Activated CD4-positive, alpha-beta T cell treated with anti-CD3 and anti-CD28 coated beads, Interleukin-2, amount 10 ng/mL, durations not matched to agents 24 days and 14 days (primary cell): Measurements from ENCODE around the gene GOLGA8H. TPM values are rescaled to one million over a fixed set of nuclear protein-coding genes. Genes with fewer than 3 reads are reported as not detected.
"Not testable (repeated sequence)": the region's sequence is repeated elsewhere in the genome, so short reads cannot be mapped to it uniquely, and the experiment has no call there.

ENCODE experiments used
- DNase-seq: peaks from one replicate; pipeline ENCODE4 v3.0.0; 2022
- H3K27ac Mint-ChIP-seq: one replicate; pipeline ENCODE4 v1.8.0; 2022; ENCODE audit warnings: mild to moderate bottlenecking, mixed read lengths
- H3K27me3 Mint-ChIP-seq: one replicate; pipeline ENCODE4 v1.8.0; 2022; ENCODE audit warnings: mixed read lengths
- H3K36me3 Mint-ChIP-seq: one replicate; pipeline ENCODE4 v1.8.0; 2022; ENCODE audit warnings: low read depth, mild to moderate bottlenecking, mixed read lengths
- H3K4me1 Mint-ChIP-seq: one replicate; pipeline ENCODE4 v1.8.0; 2021; ENCODE audit warnings: mixed read lengths
- H3K4me3 Mint-ChIP-seq: one replicate; pipeline ENCODE4 v1.8.0; 2022; ENCODE audit warnings: mild to moderate bottlenecking, moderate library complexity, mixed read lengths
- H3K9me3 Mint-ChIP-seq: one replicate; pipeline ENCODE4 v1.8.0; 2021; ENCODE audit warnings: mixed read lengths
- intact Hi-C: fragments of 100-400 bp; cut with micrococcal nuclease; formaldehyde crosslinking; loops from one replicate; pipeline ENCODE4 v1.15.1; 2023
- total RNA-seq: library from RNA; stranded (reverse); gene quantifications from 2 replicates; pipeline ENCODE4 v1.2.3, GENCODE V29; 2022

The GOLGA8H gene
- 0.12 TPM in 1 of 2 replicates, not detected in the other for total RNA-seq

DNA sequence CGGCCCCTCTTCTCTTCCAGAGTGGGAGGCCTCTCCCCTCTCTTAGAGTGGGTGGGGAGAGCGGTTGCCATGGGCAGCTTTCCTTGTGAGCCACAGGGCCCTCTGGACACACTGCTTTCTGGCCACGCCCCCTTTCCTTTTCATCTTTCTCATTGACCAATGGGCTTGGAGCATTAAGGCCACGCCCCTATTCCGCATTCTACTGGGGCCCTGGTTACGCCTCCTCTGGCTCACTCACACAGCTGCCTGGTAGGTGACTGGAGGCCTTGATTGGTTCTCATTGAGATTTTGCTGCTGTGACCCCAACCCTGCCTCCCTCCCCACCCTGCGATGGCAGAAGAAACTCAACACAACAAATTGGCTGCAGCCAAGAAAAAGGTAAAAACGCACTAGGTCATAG, at the start of gene GOLGA8H:
Gene GOLGA8H (plus strand): TSS at position 233 of the 400 bp plus-strand sequence. CDS start 98 bp downstream, at position 331.
- H3K4me3 Mint-ChIP-seq, H3K4me1 Mint-ChIP-seq, H3K27ac Mint-ChIP-seq, intact Hi-C loops, DNase-seq, H3K27me3 Mint-ChIP-seq, H3K9me3 Mint-ChIP-seq, H3K36me3 Mint-ChIP-seq: not testable (repeated sequence)

- H3K4me1 Mint-ChIP-seq, H3K27ac Mint-ChIP-seq, intact Hi-C loops, H3K4me3 Mint-ChIP-seq, H3K27me3 Mint-ChIP-seq, H3K36me3 Mint-ChIP-seq, H3K9me3 Mint-ChIP-seq: not testable (repeated sequence)
- DNase-seq, result peak; percentile 59
Measured at GRCh38 chr15:30566949-30567348, 36.9 kb upstream of the GOLGA8H start.

DNA sequence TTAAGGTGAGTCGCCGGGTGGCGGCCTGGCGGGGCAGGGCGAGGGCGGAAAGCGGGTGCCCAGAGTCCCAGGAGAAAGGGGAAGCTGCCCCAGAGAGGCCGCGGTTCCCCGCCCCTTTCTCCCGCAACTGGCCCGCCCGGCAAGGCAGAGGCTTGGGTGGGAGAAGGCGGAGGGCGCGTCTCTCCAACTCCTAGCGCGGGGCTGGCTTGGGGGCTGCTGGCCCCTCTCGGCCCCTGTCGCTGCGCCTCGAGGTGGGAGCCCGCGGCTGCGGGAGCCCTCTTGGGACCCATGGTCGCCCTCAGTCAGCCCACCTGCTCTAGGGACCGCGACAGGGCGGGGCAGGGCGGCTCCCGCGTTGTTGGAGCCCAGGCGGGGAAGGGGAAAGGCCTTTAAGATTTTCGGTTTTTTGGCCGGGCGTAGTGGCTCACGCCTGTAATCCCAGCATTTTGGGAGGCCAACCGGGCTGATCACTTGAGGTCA, 30.8 kb upstream of the GOLGA8H start:
- H3K4me3 Mint-ChIP-seq, H3K4me1 Mint-ChIP-seq, H3K36me3 Mint-ChIP-seq, H3K27ac Mint-ChIP-seq, intact Hi-C loops, H3K9me3 Mint-ChIP-seq, H3K27me3 Mint-ChIP-seq, DNase-seq: not testable (repeated sequence)

GRCh38 chr15:30579394-30579970, 24.3 kb upstream of the GOLGA8H start:
- not testable (repeated sequence) for H3K4me1 Mint-ChIP-seq

DNA sequence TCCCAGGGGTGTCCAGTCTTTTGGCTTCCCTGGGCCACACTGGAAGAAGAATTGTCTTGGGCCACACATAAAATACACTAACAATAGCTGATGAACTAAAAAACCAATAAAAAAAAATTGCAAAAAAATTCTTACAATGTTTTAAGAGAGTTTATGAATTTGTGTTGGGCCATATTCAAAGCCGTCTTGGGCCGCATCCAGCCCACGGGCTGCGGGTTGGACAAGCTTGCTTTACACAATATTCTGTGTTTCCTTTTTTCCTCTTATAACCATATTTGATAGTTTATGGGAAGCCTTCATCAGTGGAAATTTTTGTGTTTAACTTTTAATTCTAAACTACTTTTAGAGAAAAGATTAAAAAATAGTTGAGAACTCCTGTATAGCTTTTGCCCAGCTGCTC, 23.1 kb upstream of the GOLGA8H start:
- H3K27ac Mint-ChIP-seq, H3K4me1 Mint-ChIP-seq, DNase-seq, H3K36me3 Mint-ChIP-seq, intact Hi-C loops, H3K9me3 Mint-ChIP-seq, H3K27me3 Mint-ChIP-seq, H3K4me3 Mint-ChIP-seq: not testable (repeated sequence)

More at GRCh38 chr15:30579394-30579970, 24.3 kb upstream of the GOLGA8H start:
- H3K4me3 Mint-ChIP-seq, DNase-seq, intact Hi-C loops, H3K27me3 Mint-ChIP-seq, H3K27ac Mint-ChIP-seq, H3K36me3 Mint-ChIP-seq, H3K9me3 Mint-ChIP-seq: not testable (repeated sequence)

DNA sequence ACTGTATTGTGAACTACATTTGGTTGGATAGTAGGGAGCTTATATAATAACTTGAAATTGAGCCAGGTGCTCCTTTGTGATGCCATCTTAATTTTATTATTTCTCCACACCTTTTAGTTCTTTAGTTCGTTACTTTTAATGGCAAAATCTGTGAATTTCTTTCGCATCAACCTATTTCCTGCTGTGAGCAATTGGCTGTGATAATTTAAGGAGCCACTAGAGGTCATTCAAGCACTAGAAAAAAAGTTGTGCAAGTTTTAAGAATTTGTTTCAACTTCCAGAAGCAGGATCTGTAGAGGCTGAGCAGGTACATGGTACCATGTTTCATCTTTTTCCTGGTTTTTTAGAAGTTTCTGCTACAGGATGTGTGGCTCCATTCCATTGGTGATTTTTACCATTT, 4.9 kb upstream of the GOLGA8H start:
- H3K36me3 Mint-ChIP-seq, H3K9me3 Mint-ChIP-seq, H3K4me3 Mint-ChIP-seq, H3K27ac Mint-ChIP-seq, H3K27me3 Mint-ChIP-seq, DNase-seq, intact Hi-C loops, H3K4me1 Mint-ChIP-seq: not testable (repeated sequence)

GRCh38 chr15:30612271-30612670, 8.4 kb downstream of the GOLGA8H start:
- H3K27me3 Mint-ChIP-seq, intact Hi-C loops, H3K9me3 Mint-ChIP-seq, DNase-seq, H3K4me1 Mint-ChIP-seq, H3K27ac Mint-ChIP-seq, H3K36me3 Mint-ChIP-seq, H3K4me3 Mint-ChIP-seq: not testable (repeated sequence)

- H3K36me3 Mint-ChIP-seq, H3K27me3 Mint-ChIP-seq, H3K4me1 Mint-ChIP-seq, H3K4me3 Mint-ChIP-seq, H3K27ac Mint-ChIP-seq, DNase-seq, intact Hi-C loops, H3K9me3 Mint-ChIP-seq: not testable (repeated sequence)
Measured at GRCh38 chr15:30621342-30621741, 17.5 kb downstream of the GOLGA8H start.

- H3K36me3 Mint-ChIP-seq, H3K27me3 Mint-ChIP-seq, H3K9me3 Mint-ChIP-seq: not testable (repeated sequence)
- H3K4me1 Mint-ChIP-seq, result peaks cover 12% of the 10 kb centered on the region
- H3K27ac Mint-ChIP-seq, result peak within 1 kb of the TSS; percentile 93
- peak; percentile 99 for DNase-seq
- intact Hi-C loops, result loop anchor here (5.0 kb wide), 1 partner anchor 277 kb away; the partner anchor contains the start of gene FAN1
- H3K4me3 Mint-ChIP-seq, result peak within 1 kb of the TSS; percentile 95
Measured at GRCh38 chr15:30625436-30626193, 21.8 kb downstream of the GOLGA8H start, which contains the start of gene ARHGAP11B. Gene ARHGAP11B (plus strand): TSS chr15:30626128.

DNA sequence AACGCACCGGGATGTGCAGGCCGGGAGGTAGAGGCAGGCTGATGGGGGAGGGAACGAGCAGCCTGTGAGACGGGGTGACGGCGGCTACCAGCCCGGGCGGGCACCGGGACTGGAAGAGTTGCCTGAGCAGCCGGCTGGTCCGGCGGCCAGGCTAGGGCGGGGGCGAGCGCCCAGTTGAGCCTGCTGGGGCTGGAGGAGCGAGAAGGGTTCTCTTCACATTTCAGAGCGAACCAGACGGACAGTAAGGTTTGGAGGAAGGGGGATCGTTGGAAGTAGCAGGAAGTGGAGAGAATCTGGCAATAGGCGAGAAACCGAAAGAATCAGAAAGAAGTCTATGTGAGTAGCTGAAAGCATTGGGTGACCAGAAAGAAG, 22.4 kb downstream of the GOLGA8H start:
- intact Hi-C loops, result loop anchor here (5.0 kb wide), 1 partner anchor 276 kb away; the partner anchor contains the start of gene FAN1
- H3K4me3 Mint-ChIP-seq, result peak overlapping the region; percentile 95
- H3K36me3 Mint-ChIP-seq, H3K9me3 Mint-ChIP-seq, H3K27me3 Mint-ChIP-seq: not testable (repeated sequence)
- peaks cover 12% of the 10 kb centered on the region for H3K4me1 Mint-ChIP-seq
- peak overlapping the region; percentile 93 for H3K27ac Mint-ChIP-seq
- peak; percentile 77 for DNase-seq

DNA sequence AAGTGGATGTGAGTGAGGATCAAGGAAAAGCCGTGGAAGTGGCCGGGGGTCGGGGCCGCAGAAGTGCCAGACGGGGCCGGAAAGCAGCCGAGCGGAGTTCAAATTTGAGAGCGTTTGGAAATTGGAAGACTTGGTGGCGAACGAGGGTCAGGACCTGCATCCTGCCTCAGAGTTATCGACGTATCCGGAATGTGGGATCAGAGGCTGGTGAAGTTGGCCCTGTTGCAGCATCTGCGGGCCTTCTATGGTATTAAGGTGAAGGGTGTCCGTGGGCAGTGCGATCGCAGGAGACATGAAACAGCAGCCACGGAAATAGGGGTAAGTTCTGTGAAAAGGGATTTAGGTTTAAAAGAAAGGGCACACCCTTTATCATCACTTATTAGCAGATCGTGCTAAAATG, 22.8 kb downstream of the GOLGA8H start:
- H3K9me3 Mint-ChIP-seq, H3K27me3 Mint-ChIP-seq, H3K36me3 Mint-ChIP-seq: not testable (repeated sequence)
- DNase-seq, result peak; percentile 69
- peaks cover 12% of the 10 kb centered on the region for H3K4me1 Mint-ChIP-seq
- peak overlapping the region; percentile 95 for H3K4me3 Mint-ChIP-seq
- intact Hi-C loops, result loop anchor here (5.0 kb wide), 1 partner anchor 276 kb away; the partner anchor contains the start of gene FAN1
- H3K27ac Mint-ChIP-seq, result peak overlapping the region; percentile 93

GRCh38 chr15:30650012-30650929, 46.4 kb downstream of the GOLGA8H start:
- H3K4me3 Mint-ChIP-seq, result peak overlapping the region; percentile 57
- H3K4me1 Mint-ChIP-seq, result peaks cover 42% of the 10 kb centered on the region
- H3K27ac Mint-ChIP-seq, result peak overlapping the region; percentile 79
- intact Hi-C loops, result no loop called here
- DNase-seq, result no peak
- peaks cover 6% of the 10 kb centered on the region for H3K9me3 Mint-ChIP-seq
- peaks cover 57% of the 10 kb centered on the region for H3K36me3 Mint-ChIP-seq
- H3K27me3 Mint-ChIP-seq, result no peaks in the 10 kb centered on the region

- DNase-seq, result peak; percentile 57
- not testable (repeated sequence) for H3K4me1 Mint-ChIP-seq, H3K27ac Mint-ChIP-seq
Measured at GRCh38 chr15:30661154-30661553, 57.3 kb downstream of the GOLGA8H start.

More at GRCh38 chr15:30661154-30661553, 57.3 kb downstream of the GOLGA8H start:
- H3K27me3 Mint-ChIP-seq, H3K4me3 Mint-ChIP-seq, H3K9me3 Mint-ChIP-seq: not testable (repeated sequence)
- intact Hi-C loops, result loop anchor here (10.0 kb wide), 1 partner anchor 94 kb away; no protein-coding TSS in a partner anchor
- H3K36me3 Mint-ChIP-seq, result peaks cover 19% of the 10 kb centered on the region
